Measurements from ENCODE around the gene RUFY4. TPM values are rescaled to one million over a fixed set of nuclear protein-coding genes. Genes with fewer than 3 reads are reported as not detected.

The RUFY4 gene
- total and polyA plus RNA-seq, 2 of the 13 experiments (the other 11 are each of a cell fraction or from before 2014, with no cell fraction given): not detected

- ChIA-PET POLR2A (no interaction called here), CTCF (ENCODE audit: low intra/inter-chr PET ratio, low total read pairs) (no interaction called here)
- no peaks in the 10 kb centered on the region for H3K79me2 ChIP-seq (ENCODE audit: insufficient read depth, low read length)
- no peaks in the 10 kb centered on the region for H4K20me1 ChIP-seq (ENCODE audit: insufficient read depth, low read length)
- TF ChIP-seq ZNF879 (CRISPR knock-in tag; IDR thresholded peaks at IDR 0.05) (no peak), ZBTB3 (CRISPR knock-in tag; IDR thresholded peaks at IDR 0.05; ENCODE audit: borderline replicate concordance, low read depth) (no peak), ZNF629 (CRISPR knock-in tag; conservative IDR thresholded peaks at IDR 0.05) (peak; percentile 56)
- peaks cover 14% of the 10 kb centered on the region for H3K4me1 ChIP-seq (ENCODE audit: insufficient read depth, low read length)
- no peak overlapping the region for H3K9ac ChIP-seq (ENCODE audit: insufficient read depth, low read depth, low read length)
- BruUV-seq (replicated peaks): no TSS peak
- 58% methylated on average over 3 of the region's 3 CpGs for WGBS (ENCODE audit: low lambda C conversion rate)
- H2AFZ ChIP-seq (ENCODE audit: low read length): no peak overlapping the region
- intact Hi-C loops (cut with micrococcal nuclease; ENCODE audit: unreplicated experiment) (no loop called here), in situ Hi-C loops (cut with HindIII; ENCODE audit: extremely low pct_ligation_motif_present, low pct_unique_long_range_greater_than_20kb) (no loop called here)
- ATAC-seq: no peak
- peaks cover 6% of the 10 kb centered on the region; the same call in 1 of the 2 replicates for H3K9me3 ChIP-seq (ENCODE audit: low read length)
- H3K27me3 ChIP-seq (ENCODE audit: control insufficient read depth in 1 of 2, insufficient read depth in 2 of 2, low read length in 2 of 2): peaks cover 0 to 6% of the 10 kb centered on the region in 2 experiments; a peak in 3 of 5 replicates
- no peaks in the 10 kb centered on the region for H3K36me3 ChIP-seq (replicated peaks in 1 of 2; ENCODE audit: control insufficient read depth in 1 of 2, insufficient read depth in 2 of 2, low read length in 2 of 2)
- H3K27ac ChIP-seq (ENCODE audit: extremely low read length, insufficient read depth, low read length): no peak overlapping the region
- no peak for FAIRE-seq
- no peak for DNase-seq (ENCODE audit: low spot score)
- no peak overlapping the region for H3K4me2 ChIP-seq (ENCODE audit: low read depth, low read length)
- H3K4me3 ChIP-seq (replicated peaks in 1 of 3; ENCODE audit: insufficient read depth in 1 of 3, low read depth in 2 of 3, low read length in 3 of 3): no peak overlapping the region
Measured at GRCh38 chr2:218083352-218083676, 14.3 kb downstream of the RUFY4 start.

- H2AFZ ChIP-seq (ENCODE audit: low read length): no peak overlapping the region
- DNase-seq (ENCODE audit: low spot score): no peak
- intact Hi-C loops (cut with micrococcal nuclease; ENCODE audit: unreplicated experiment): no loop called here
- H3K4me3 ChIP-seq (replicated peaks in 1 of 3; ENCODE audit: insufficient read depth in 1 of 3, low read depth in 2 of 3, low read length in 3 of 3): no peak overlapping the region
- no peak for FAIRE-seq
- no peak overlapping the region for H3K27ac ChIP-seq (ENCODE audit: extremely low read length, insufficient read depth, low read length)
- no peaks in the 10 kb centered on the region for H3K4me1 ChIP-seq (ENCODE audit: insufficient read depth, low read length)
- TF ChIP-seq ZNF101 (CRISPR knock-in tag; IDR thresholded peaks at IDR 0.05; ENCODE audit: borderline replicate concordance, low read depth) (no peak), RFX1 (IDR thresholded peaks at IDR 0.05) (no peak), MED1 (CRISPR knock-in tag; IDR thresholded peaks at IDR 0.05) (no peak), PLSCR1 (CRISPR knock-in tag; IDR thresholded peaks at IDR 0.05; ENCODE audit: borderline replicate concordance) (no peak), PHF20 (CRISPR knock-in tag; IDR thresholded peaks at IDR 0.05) (no peak), CBX1 (IDR thresholded peaks at IDR 0.05; ENCODE audit: low read depth) (no peak), NONO (IDR thresholded peaks at IDR 0.05) (no peak), NONO (CRISPR knock-in tag; conservative IDR thresholded peaks at IDR 0.05) (no peak), SP4 (CRISPR knock-in tag; IDR thresholded peaks at IDR 0.05) (no peak)
- TF ChIP-seq, protein P1, sequence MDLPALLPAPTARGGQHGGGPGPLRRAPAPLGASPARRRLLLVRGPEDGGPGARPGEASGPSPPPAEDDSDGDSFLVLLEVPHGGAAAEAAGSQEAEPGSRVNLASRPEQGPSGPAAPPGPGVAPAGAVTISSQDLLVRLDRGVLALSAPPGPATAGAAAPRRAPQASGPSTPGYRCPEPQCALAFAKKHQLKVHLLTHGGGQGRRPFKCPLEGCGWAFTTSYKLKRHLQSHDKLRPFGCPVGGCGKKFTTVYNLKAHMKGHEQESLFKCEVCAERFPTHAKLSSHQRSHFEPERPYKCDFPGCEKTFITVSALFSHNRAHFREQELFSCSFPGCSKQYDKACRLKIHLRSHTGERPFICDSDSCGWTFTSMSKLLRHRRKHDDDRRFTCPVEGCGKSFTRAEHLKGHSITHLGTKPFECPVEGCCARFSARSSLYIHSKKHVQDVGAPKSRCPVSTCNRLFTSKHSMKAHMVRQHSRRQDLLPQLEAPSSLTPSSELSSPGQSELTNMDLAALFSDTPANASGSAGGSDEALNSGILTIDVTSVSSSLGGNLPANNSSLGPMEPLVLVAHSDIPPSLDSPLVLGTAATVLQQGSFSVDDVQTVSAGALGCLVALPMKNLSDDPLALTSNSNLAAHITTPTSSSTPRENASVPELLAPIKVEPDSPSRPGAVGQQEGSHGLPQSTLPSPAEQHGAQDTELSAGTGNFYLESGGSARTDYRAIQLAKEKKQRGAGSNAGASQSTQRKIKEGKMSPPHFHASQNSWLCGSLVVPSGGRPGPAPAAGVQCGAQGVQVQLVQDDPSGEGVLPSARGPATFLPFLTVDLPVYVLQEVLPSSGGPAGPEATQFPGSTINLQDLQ (CRISPR knock-in tag; IDR thresholded peaks at IDR 0.05): no peak
- H3K79me2 ChIP-seq (ENCODE audit: insufficient read depth, low read length): no peaks in the 10 kb centered on the region
- POLR2A ChIA-PET: no interaction called here
- no peak overlapping the region for H3K9ac ChIP-seq (ENCODE audit: insufficient read depth, low read depth, low read length)
- CTCF ChIA-PET (ENCODE audit: low intra/inter-chr PET ratio, low total read pairs): no interaction called here
- H3K27me3 ChIP-seq (ENCODE audit: control insufficient read depth in 1 of 2, insufficient read depth in 2 of 2, low read length in 2 of 2): peaks cover 1 to 7% of the 10 kb centered on the region in 2 experiments; a peak in 2 of 5 replicates
- ATAC-seq: no peak
- no TSS peak for BruUV-seq (replicated peaks)
- no peak overlapping the region for H3K4me2 ChIP-seq (ENCODE audit: low read depth, low read length)
- no peaks in the 10 kb centered on the region for H4K20me1 ChIP-seq (ENCODE audit: insufficient read depth, low read length)
- in situ Hi-C loops (cut with HindIII; ENCODE audit: extremely low pct_ligation_motif_present, low pct_unique_long_range_greater_than_20kb): no loop called here
- no peaks in the 10 kb centered on the region for H3K36me3 ChIP-seq (replicated peaks in 1 of 2; ENCODE audit: control insufficient read depth in 1 of 2, insufficient read depth in 2 of 2, low read length in 2 of 2)
- peaks cover 6% of the 10 kb centered on the region; the same call in 1 of the 2 replicates for H3K9me3 ChIP-seq (ENCODE audit: low read length)
Measured at GRCh38 chr2:218086478-218086877, 17.4 kb downstream of the RUFY4 start.
